Measurements from ENCODE around the gene TMEM9B.

DNA sequence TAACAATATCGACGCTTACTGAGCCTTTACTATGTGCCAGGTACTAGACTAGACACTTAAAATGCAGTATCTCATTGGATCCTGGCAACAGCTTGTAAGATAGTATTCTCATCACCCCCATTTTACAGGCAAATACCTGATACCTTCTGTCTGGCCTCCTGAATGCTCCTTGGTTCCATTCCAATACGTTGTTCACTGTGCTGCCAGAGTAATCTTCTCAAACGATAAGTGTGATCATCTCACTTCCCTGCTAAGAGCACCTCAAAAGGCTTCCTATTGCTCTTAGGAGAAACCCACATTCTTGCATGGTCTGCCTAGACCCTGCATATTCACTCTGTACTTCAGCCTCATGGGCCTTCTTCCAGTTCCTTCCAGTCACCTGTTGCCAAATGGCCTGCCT, 40.8 kb upstream of the TMEM9B start:
- TF ChIP-seq, protein P1, sequence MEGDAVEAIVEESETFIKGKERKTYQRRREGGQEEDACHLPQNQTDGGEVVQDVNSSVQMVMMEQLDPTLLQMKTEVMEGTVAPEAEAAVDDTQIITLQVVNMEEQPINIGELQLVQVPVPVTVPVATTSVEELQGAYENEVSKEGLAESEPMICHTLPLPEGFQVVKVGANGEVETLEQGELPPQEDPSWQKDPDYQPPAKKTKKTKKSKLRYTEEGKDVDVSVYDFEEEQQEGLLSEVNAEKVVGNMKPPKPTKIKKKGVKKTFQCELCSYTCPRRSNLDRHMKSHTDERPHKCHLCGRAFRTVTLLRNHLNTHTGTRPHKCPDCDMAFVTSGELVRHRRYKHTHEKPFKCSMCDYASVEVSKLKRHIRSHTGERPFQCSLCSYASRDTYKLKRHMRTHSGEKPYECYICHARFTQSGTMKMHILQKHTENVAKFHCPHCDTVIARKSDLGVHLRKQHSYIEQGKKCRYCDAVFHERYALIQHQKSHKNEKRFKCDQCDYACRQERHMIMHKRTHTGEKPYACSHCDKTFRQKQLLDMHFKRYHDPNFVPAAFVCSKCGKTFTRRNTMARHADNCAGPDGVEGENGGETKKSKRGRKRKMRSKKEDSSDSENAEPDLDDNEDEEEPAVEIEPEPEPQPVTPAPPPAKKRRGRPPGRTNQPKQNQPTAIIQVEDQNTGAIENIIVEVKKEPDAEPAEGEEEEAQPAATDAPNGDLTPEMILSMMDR (conservative IDR thresholded peaks at IDR 0.05 in 1 of 2, IDR thresholded peaks at IDR 0.05 in 1 of 2; ENCODE audit: low read depth in 1 of 2, low read length in 2 of 2), result no peak
- no peak for TF ChIP-seq EZH2 (IDR thresholded peaks at IDR 0.05; ENCODE audit: low read length, missing control alignments)

Data from fibroblast of lung (primary cell).